Measurements from ENCODE around the gene UBE2D4. TPM values are rescaled to one million over a fixed set of nuclear protein-coding genes. Genes with fewer than 3 reads are reported as not detected.

The UBE2D4 gene
- total RNA-seq = 4.8 and 5.5 TPM in 2 replicates

GRCh38 chr7:43925984-43926797 lies at the start of gene UBE2D4:
TSS of gene UBE2D4 (plus strand) at chr7:43926436. CDS start at chr7:43926533, 97 bp downstream.

DNA sequence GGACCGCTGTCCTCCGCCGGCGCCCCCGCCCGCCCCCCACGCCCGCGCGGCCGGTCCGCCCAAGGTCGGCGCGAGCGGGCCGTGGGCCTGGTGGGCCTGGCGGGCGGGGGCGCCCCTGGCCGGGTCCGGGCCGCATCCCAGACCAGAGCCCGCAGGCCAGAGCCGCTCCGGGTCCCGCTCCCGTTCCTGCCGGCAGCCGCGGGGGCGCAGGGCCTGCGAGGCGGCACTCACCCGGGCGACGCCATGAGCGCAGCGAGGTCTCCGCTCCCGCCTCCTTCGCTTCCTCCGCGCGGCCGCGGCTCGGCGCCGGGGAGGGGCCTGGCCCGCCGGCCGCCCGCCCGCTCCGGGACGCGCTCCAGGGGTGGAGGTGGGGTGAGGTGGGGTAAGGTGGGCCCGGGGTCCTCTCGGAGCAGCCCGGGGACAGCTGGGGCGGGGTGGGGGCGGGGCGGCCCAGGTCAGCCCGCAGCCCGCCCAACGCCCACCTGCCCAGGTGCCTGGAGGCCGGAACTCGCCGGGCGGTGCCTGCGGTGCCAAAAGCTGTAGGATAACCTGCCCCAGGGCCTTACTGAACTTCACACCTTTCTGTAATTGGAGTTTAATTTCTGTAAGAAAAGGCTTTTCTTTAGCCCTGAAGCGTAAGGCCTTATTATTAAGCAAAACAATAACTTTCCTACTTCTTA lies 19.8 kb upstream of the UBE2D4 start, which contains the start of gene URGCP:
URGCP (minus strand) TSS at position 266 of the 680 bp plus-strand sequence; CDS start at position 245, 21 bp downstream.

DNA sequence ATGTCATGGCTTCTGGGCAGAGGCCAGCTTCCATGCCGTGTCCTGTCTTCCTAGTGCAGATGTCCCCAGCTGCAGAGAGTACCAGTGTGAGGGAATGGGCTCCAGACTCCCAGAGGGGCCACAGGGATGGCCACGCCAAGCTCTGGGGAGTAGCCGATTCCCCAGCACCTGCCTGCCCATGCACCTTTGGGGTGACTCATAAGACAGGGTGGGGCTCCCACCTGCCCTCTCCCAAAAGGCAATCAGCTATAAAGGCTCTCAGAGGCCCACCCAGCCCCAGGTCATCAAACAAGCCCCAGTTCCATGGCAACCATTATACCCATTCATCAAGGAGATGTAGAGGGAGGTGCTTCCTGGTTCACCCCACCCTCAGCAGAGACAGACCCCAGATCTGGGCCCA lies 71.3 kb downstream of the UBE2D4 start, which contains the start of gene SPDYE1:
SPDYE1 (plus strand) TSS at position 366 of the 400 bp plus-strand sequence. CDS start 2,053 bp downstream, outside the sequence.

Other genes starting within 250 kb of the UBE2D4 start
- gene COA1, start 196.9 kb upstream of the UBE2D4 start, total RNA-seq = 50.2 and 73.8 TPM in 2 replicates
- 70.1 and 72.9 TPM in 2 replicates for gene BLVRA, start 167.8 kb upstream of the UBE2D4 start, total RNA-seq
- 99.5 and 111 TPM in 2 replicates for gene MRPS24, start 56.9 kb upstream of the UBE2D4 start, total RNA-seq
- gene URGCP, start 19.8 kb upstream of the UBE2D4 start, total RNA-seq = 35.0 and 38.2 TPM in 2 replicates
- not detected in 2 replicates for gene SPDYE1, start 71.5 kb downstream of the UBE2D4 start, total RNA-seq
- 160 and 204 TPM in 2 replicates for gene DBNL, start 118.3 kb downstream of the UBE2D4 start, total RNA-seq
- gene PGAM2, start 139.1 kb downstream of the UBE2D4 start, total RNA-seq = 0.33 and 0.37 TPM in 2 replicates
- gene POLM, start 156.1 kb downstream of the UBE2D4 start, total RNA-seq = 16.9 and 23.5 TPM in 2 replicates
- gene AEBP1, start 177.9 kb downstream of the UBE2D4 start, total RNA-seq = 62.5 and 165 TPM in 2 replicates
- 95.3 and 141 TPM in 2 replicates for gene POLD2, start 197.1 kb downstream of the UBE2D4 start, total RNA-seq
- not detected in 2 replicates for gene MYL7, start 214.9 kb downstream of the UBE2D4 start, total RNA-seq

All from uterine smooth muscle cell (primary cell).